Measurements from ENCODE around the gene COX19.

COX19 gene

GRCh38 chr7:988426-988911 is 13.1 kb upstream of the COX19 start:
- H3K27ac ChIP-seq (replicated peaks): no peak overlapping the region
- TF ChIP-seq SPI1 (IDR thresholded peaks at IDR 0.05; ENCODE audit: borderline replicate concordance, low read depth) (no peak), CTCF (IDR thresholded peaks at IDR 0.05; ENCODE audit: insufficient read depth, low read length) (no peak), GABPA (IDR thresholded peaks at IDR 0.05; ENCODE audit: low read depth) (no peak), POLR2AphosphoS5 (IDR thresholded peaks at IDR 0.05; ENCODE audit: low read depth) (no peak), REST (IDR thresholded peaks at IDR 0.05; ENCODE audit: insufficient replicate concordance, low read depth) (no peak)
- peaks cover 2% of the 10 kb centered on the region for H3K27me3 ChIP-seq (ENCODE audit: insufficient read depth, poor library complexity, severe bottlenecking)
- DNase-seq (ENCODE audit: low read depth in 1 of 2, low spot score in 1 of 2): no peak
- no peak overlapping the region for H3K4me3 ChIP-seq (replicated peaks; ENCODE audit: insufficient read depth, low read length)

GRCh38 chr7:987909-988308 is 12.6 kb upstream of the COX19 start:
- no peak for DNase-seq (ENCODE audit: low read depth in 1 of 2, low spot score in 1 of 2)
- Histone ChIP-seq H3K4me3 (replicated peaks; ENCODE audit: insufficient read depth, low read length) (no peak overlapping the region), H3K27me3 (ENCODE audit: insufficient read depth, poor library complexity, severe bottlenecking) (peaks cover 2% of the 10 kb centered on the region), H3K27ac (replicated peaks) (no peak overlapping the region)
- TF ChIP-seq CTCF (IDR thresholded peaks at IDR 0.05; ENCODE audit: insufficient read depth, low read length) (no peak), REST (IDR thresholded peaks at IDR 0.05; ENCODE audit: insufficient replicate concordance, low read depth) (no peak), GABPA (IDR thresholded peaks at IDR 0.05; ENCODE audit: low read depth) (no peak), POLR2AphosphoS5 (IDR thresholded peaks at IDR 0.05; ENCODE audit: low read depth) (no peak), SPI1 (IDR thresholded peaks at IDR 0.05; ENCODE audit: borderline replicate concordance, low read depth) (no peak)

GRCh38 chr7:986766-987751 is 11.7 kb upstream of the COX19 start:
- Histone ChIP-seq H3K27ac (replicated peaks) (no peak overlapping the region), H3K4me3 (replicated peaks; ENCODE audit: insufficient read depth, low read length) (no peak overlapping the region), H3K27me3 (ENCODE audit: insufficient read depth, poor library complexity, severe bottlenecking) (peaks cover 2% of the 10 kb centered on the region)
- DNase-seq (ENCODE audit: low read depth in 1 of 2, low spot score in 1 of 2): no peak
- TF ChIP-seq POLR2AphosphoS5 (IDR thresholded peaks at IDR 0.05; ENCODE audit: low read depth) (no peak), REST (IDR thresholded peaks at IDR 0.05; ENCODE audit: insufficient replicate concordance, low read depth) (no peak), SPI1 (IDR thresholded peaks at IDR 0.05; ENCODE audit: borderline replicate concordance, low read depth) (no peak), GABPA (IDR thresholded peaks at IDR 0.05; ENCODE audit: low read depth) (no peak), CTCF (IDR thresholded peaks at IDR 0.05; ENCODE audit: insufficient read depth, low read length) (no peak)
